Measurements from ENCODE around the gene ZFHX3.

ZFHX3 gene

DNA sequence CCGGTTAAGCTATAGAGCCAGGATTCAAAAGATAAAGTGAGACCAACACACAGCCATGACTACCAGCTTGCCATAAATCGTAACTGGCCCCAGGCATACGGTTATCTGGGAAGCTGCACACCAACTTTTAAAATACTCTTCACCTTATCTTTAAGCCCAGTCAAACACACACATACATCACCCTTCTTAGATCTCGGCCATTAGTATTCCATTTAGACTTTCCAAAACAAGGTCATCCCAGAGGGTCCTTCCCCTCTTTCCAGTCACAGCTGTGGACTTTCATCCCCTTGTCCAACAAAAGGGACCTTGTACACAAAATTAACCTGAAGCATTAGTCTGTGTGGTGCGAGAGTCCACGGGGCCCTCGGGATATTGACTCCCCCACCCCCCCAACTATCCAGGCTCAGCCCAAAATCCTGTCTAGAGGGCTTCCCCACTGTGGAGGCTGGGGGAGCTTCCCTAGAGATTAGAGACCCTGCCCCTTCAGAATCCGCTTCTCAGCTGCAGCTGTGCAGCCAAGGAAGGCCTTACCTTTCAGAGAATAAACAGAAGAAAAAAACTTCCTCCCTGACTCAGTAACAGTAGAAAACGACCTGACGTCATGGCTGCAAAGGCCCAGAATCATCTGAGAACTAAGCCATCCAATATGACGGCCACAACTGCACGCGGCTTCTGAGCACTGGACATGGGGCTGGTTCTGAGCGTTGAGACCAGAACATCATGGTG lies 9.9 kb downstream of the ZFHX3 start:
- DNase-seq = no peak

DNA sequence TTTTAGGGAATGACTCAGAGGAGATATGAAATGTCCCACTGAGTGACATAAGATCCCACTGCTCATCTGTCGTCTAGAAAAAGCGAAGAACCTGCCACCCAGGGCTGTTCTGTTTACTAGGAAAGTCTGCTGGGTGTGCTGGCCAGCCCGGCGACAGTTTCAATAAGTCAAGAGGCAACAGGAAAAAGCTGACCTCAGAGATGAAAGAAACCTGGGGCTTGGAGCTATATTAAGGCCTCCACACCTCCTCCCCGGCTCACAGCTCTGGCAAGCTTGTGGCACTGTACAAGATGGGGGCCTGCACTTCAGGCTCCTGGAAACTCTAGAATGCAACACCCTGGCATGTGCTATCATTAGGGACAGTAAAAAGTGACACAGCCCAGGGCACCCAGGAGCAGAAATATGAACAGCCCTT lies 10.6 kb downstream of the ZFHX3 start:
- DNase-seq = no peak

DNA sequence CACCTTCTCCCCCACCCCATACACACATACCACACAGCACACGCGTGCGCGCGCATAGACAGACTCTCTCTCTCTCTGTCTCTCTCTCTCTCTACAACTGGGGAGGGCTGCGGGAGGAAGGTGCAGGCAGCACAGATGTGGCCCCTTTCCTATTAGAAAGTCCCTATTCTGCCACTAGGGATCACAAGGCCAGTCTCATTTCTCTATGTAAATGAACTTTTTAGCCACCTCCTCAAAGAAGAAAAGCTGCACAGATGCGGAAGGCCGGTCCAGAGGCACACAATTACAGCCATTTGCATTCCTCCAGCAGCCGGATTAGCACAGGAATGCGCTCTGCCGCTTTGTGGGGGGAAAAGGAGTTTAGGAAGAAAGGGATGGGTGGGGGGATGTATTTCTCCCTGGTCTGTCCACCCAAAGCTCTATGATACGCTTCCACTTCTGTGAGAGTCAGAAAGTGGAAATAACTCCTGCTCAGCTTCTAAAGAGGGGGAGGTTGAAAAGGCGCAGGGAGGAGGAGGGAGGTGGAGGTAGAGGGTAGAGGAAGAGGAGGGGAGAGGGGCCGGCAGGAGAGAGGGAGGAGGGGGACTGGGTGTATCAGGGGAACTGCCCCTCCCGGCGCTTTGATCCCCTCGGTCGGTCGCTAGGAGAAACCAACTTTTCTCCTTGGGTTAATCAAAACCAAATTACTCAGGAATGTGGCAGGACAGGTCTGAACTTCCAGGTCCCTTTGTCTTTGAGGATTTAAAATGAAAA lies 11.7 kb downstream of the ZFHX3 start:
- DNase-seq = no peak

DNA sequence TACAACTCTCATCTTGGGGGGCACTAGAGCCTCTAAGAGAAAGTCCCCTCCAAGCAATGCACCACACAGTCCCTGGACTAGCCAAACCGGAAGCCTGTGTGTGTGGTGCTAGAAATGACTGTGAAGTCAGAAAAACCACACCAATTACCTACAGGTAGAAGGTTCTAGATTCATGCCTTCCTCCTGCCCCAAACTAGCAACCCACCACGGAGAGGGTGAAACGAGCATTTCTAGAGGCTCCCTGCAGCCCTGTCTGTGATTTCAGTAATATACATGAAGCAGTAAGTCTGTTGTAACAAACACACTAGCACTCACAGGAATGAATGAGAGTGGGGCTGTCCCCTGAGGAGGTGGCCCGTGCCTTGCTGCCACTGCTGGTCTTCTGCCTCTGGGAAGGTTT lies 13.6 kb downstream of the ZFHX3 start:
- no peak for DNase-seq

DNA sequence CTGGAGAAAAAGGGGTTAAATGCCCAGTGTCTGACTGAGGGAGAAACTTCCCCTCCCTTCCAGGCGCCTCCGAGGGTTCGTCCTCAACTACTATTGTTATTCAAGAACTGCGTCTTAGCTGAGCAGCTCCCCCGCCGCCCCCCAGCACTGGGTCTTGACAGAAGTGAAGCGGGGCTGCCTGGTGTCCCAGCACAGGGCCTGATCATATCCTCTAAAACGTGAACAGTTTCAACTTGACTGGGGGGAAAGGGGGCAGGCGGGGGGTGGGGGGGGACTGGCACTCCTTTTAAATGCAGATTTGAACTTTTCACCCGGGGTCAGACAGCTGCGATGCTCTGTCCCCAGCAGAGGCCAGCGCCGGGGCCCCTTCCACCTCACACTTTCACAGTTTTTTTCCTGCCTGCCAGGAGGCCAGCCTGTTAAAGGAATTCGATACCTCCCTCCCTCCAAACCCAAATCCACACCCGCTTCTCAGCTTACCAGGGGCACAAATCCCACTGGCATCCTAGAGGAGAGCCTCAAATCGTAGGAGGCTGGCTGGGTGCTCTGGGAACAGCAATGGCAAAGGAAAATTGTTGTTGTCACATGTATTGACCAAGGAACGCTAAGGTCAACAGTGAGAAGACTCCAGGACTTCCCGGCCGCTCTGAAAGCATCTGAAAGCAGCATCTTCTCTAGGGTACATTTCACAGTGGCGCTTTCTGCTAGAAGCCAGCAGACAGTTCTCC lies 14.5 kb downstream of the ZFHX3 start:
- DNase-seq = no peak

DNA sequence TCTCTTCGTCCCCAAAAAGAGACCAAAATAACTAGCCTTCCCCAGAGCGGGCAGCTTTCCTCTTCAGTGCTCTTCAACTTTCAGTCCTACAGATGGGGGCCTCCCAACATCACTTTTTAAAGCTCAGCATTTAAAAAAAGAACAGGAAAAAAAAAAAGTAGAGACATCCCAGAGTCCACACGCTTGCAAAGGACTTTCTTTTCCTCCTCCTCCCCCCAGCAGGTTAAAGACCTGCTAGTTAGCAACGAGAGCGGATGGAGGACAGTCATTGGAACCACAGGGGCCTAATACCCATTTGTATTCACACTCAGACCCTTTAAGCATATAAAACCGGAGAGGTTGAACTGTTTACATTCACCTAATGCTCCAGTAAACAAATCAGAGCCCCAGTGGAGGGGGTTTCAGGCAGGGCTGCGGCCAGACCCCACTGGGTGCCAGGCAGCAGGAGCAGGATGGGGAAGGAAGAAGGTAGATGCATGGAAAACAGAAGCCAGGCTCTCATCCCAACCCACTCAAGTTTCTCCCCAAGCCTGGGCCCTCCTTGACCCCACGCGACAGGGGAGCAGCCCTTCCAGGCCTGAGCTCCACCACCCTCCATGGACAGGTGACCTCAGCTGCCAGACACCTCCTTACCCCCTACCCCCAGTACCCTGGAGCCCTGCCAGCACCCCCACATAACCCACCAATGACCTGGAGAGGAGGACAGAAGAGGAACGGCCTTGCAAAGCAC lies 15.2 kb downstream of the ZFHX3 start:
- no peak for DNase-seq

DNA sequence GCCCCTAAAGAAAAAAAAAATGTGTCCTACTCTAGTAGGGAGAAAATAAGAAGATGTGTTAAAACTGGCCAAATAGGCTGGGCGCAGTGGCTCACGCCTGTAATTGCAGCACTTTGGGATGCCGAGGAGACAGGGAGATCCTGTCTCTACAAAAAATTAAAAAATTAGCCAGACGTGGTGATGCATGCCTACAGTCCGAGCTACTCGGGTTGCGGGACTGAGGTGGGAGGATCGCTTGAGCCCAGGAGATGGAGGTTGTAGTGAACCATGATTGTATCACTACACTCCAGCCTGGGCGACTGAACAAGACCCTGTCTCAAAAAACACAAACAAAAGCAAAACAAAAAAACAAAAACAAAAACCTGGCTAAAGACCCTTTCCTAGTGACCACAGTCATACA lies 15.9 kb downstream of the ZFHX3 start:
- DNase-seq = no peak

DNA sequence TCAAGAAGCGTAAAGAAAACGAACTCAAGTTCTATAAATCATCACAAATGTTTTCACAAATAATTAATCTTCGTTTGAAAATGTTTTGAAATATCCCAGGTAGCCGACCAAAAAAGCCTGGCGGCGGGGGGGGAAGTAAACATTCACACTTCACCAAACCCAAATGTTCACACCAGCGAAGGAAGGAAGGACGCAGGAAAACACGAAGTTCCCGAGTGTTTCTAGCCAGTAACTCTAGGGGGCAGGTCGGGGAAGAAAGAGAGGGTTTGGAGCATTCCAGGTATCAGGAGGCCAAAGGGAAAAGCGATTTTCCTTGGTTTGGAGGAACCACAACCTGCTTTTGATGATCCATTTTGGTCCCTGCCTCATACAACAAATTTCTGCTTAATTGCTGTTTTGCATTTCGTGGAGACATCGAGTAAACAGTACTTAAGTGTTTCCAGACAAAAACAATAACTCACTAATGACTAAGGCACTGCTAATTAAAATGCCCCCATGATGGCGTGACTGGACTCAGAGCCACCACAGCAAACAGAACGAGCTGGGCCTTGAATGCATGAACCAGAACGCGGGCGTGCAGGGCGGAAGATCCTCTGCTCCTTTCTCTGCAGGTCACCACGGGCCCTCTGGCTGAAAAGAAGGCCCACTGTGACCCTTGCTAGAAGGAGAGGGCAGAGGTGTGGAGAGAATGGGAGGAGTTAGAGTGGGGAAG lies 16.6 kb downstream of the ZFHX3 start:
- DNase-seq = no peak

DNA sequence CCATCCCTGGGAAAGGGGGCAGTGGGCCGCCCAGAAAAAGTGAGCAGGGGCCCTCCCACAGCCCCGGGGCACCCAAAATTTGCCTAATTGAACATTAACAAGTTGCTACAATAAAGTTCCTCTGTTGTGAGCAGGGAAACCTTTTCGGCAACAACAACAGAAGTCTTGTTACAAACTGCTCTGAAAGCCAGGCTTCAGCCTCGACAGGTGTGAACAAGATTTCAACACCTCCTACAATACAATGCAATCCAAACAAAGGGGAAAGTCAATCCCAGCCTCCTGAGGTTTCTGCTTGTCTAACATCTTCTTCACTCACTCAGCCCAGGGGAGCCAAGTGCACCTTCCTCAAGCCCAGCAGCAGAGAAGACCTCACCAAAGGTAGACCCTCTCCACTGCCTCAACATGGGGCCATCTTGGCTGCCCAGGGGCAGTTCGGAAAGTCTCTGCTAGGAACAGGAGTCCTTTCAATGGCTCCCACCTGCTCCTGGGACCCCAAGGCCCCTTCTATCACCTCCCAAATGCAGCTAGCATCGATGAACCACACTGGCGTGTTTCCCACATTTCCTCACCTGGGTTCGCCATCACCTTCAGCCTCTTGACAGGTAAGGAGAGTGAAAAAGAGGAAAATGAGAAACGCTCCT lies 19.1 kb downstream of the ZFHX3 start:
- no peak for DNase-seq

DNA sequence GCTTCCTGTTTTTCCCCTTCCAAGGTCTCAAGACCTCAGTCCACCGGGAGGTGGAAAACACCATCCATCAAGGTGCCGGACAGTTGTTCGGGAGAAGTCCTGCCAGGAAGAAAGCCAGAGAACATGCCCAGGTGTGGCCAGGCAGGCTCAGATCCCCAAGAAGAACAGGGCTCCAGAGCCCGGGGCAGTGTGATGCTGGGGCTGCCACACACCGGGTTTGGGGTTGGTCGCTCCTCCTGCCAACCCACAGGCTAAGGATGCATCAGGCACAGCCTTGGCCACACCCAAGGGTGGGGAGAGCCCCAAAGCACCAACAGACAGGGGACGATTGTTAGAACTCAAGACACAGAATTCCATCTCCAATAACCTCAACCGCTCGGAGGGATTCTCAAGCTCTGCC lies 19.7 kb downstream of the ZFHX3 start:
- DNase-seq = no peak

DNA sequence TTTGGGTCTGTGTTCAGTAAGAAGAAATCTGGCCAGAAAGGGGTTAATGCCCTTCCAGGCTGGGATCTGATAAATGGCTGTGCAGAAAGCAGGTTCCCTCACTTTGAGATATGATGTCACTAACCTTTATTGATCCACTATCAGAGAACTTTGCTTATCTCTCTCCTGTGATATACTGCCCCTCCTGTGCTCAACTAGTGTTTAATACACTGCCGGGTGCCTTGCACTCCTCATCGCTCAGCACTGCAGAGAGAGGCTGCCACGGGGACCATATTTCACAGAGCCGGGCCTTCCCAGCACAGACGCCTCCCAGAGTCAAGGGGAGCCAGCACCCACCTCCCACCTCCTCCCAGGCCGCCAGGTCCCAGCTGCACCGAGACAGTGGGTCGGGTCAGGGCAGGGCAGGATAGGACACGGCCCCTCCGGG lies 20.2 kb downstream of the ZFHX3 start:
- DNase-seq = no peak

DNA sequence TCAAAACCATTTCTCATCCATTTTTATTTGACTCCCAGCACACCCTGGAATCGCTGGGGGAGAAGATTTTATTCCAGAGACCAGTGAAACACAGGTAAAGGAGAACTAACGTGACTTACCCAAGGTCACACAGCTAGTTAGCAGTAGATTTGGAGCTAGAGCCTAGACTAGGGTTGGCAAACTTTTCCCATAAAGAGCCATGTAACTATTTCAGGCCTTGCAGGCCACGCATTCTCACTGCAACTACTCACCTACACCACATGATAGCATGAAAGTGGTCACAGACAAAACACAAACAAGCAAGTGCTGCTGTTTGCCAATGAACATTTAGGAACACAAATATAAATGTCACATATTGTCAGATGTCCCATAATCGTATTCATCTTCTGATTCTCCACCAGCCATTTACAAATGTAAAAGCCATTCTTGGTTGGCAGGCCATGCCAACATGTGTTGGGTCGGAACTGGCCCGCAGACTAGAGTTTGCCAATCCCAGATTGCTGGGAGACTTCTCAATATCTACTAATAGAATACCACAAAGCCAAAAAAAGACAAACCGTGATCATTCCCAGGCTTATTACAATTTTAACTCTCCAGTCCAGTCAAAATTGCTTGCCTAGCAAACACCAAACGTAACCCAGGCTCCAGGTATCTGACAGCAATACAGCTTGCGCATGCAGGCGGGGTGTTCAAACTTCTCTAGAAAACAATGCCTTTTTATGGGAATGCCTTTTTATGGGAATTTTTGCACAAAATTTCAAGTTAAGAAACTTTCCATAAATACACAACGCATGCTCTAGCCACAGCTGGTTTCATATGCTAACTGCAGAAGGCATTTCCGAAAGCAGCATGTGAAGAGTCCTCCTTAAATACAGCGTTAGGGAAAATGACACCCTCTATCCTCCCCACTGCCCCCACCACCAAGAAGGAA lies 20.9 kb downstream of the ZFHX3 start:
- DNase-seq = no peak

DNA sequence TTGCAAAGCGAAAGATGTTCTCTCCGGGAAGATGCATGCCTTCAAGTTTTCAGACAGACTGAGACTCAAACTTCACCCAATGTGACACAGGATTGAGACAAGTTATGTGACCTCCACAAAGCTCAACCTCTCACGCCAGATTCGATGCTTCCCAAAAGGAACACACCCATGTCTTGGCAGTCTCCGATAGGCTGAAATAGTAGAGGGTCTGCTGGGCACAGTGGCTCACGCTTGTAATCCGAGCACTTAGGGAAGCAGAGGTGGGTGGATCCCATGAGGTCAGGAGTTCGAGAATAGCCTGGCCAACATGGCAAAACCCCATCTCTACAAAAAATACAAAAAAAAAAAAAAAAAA lies 22.1 kb downstream of the ZFHX3 start:
- no peak for DNase-seq

DNA sequence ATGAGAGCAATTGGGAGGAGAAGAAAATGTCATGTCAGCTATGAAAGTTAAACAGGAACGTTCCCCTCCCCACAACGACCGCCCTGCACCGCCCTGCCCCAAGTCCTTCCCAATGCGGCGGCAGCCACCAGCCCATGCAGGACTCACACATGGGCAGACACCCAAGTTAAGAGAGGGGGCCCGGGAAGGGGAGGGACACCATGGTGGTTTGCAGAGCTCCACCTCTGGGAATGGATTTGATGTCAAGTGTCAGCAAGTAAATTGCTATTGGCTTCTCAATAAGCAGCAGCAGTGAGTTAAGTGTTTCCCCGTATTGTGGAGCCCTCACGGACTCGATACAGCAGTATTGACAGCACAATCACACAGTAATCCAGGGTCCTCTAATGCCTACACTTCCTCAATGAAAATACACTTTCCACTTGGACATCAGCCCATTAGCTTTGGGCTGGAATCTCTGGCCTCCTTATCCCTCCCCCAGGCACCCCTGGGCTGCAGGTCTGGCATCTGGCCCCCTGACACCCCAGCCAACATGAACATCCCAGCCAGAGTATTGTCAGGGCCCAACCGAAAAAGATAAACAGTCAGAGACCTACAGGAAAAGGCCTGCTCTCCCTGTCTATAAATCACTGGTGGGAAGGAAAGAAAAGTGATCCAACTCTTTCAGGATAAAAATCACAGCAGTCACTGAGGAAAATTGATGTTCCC lies 22.6 kb downstream of the ZFHX3 start:
- no peak for DNase-seq

DNA sequence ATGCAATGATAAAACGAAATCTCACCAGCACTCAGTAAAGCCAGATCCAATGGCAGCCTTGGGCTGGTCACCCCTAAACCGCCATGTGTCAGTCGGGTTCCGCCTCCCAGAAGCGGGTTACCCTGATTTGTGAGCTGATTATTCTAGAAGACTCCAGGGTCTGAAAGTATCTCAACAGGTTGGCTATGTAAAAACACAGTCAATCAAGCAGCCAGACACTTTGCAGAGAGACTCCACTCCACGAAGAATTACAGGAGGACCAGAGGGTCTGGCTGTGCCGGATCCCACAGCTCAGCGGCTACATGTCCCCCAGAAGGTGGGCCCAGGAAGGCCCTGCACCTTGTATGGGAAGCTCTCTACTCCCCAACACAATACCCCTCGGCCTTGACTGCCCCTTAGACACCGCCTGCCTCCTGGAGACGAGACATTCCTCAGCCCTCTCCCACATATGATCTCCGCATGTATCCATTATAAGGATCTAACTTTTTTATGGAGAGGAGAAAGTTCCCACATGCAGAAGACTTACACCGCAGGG lies 23.3 kb downstream of the ZFHX3 start:
- DNase-seq = no peak

DNA sequence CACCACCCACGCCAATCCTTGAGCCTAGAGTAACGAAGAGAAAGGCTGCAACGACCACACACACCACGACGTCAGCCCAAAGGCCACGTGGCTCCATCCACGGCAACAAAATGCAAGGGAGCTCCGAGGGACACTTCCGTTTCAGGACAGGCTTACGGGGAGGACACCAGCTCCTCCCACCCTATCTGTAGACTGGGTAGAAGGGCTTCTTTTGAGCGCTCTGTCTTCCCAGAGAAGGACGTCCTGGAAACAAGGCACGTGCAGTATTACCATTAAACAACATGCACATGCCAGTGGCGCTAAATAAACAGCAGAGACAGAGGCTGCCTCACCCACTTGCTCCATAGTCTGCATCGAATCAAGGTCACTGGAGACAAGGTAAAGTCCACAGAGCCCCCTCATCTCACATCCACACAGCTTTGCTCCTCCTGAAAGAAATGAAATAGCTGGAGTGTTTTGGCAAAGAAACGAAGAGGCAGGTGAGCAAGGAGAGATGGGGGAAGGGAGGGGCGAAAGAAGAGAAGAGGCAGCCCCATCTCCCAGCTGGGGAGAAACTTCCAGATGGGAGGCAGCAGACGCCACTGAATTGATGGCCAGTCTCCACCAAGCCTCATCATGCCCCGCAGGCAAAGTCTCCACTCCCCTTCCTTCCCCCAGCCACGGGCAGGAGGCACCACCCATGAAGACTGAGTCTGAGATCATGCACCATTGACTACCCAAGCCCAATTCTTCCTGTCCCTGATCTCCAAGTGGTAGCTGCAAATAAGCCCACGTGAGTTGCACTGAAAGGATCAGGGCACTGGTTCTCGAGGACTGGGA lies 24.0 kb downstream of the ZFHX3 start:
- DNase-seq = no peak

DNA sequence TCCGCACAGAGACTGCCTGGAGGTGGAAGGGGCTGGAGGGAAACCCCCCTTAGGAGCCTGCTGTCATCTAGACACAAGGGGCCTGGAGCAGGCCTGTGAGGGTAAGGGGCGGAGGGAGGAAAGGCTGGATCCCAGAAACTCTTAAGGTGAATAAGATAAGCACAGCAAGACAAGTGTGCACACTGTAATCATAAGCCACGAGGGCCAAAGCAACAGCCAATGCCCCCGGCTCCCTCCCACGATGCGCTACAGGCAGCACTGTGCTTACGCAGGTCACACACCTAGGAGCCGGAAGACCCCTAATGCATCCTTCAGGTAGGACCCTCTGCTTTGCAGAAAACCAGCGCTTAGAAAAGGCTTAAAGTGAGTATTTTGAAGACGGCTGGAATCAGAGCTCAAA lies 24.6 kb downstream of the ZFHX3 start:
- DNase-seq = no peak

DNA sequence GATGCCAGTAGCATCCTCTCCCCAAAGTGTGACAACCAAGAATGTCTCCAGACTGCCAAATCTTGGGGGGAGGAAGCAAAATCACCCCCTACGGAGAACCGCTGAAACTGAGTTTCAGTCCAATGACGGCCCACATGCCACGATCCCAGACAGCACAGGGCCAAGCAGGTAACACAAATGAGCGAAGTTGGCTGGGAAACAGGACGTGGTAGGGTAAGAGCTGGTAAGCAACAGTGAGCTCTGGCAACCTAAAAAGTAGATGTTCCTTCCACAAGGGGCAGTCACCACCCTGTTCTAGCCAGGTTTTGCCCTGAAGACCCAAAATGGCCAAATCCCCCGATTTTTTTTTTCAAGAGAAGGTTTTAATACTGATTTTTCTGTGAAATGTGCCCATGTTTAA lies 25.4 kb downstream of the ZFHX3 start:
- no peak for DNase-seq

DNA sequence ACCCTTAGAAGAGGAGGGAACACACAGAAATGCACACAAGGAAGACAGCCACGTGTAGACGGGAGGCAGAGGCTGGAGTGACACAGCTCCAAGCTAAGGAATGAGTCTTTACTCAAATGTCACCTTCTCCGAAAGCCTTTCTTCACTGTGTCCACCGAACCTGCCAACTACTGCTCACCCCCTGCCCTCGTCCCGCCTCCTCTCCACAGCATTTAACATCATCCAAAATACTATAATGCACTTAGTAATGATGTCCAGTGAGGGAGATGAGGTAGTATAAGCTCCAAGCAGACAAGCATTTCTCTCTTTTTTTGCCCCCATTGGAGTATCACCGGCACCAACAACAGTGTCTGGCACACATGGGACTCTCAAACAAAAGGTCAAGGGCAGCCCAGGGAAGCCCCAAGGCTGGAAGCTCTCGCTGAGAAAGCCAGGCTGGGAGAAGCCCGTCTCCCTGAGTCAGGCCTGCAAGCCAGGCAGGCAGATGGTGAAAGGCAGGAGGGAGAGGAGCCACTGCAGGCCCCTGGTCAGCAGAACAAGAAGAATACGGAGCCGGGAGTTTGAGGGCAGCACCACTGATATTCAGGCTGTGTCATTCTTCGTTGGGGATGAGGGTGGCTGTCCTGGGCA lies 25.9 kb downstream of the ZFHX3 start:
- DNase-seq = no peak

Measured in activated naive CD4-positive, alpha-beta T cell treated with anti-CD3 and anti-CD28 coated beads, Interleukin-2, amount 50 U/mL, for 16 hours (primary cell).